HEK293 (cell line): ENCODE results near the gene ZKSCAN4.

ENCODE experiments used
- ELK4 ChIP-seq: IDR thresholded peaks from 2 replicates; pipeline ENCODE4 v1.6.1; 2011; ENCODE audit warnings: mild to moderate bottlenecking, low read depth, low read length, borderline replicate concordance
- GFI1B ChIP-seq: fragments of 450-650 bp; formaldehyde crosslinking; IDR thresholded peaks from 2 replicates; pipeline ENCODE4 v1.5.1; 2016; ENCODE audit warnings: missing biosample characterization, missing genetic modification characterization
- HOXD13 ChIP-seq: sonication (generic); formaldehyde crosslinking; IDR thresholded peaks from 2 replicates; pipeline ENCODE4 v1.8.0; 2022; ENCODE audit warnings: missing genetic modification reagents, borderline replicate concordance
- INSM2 ChIP-seq: fragments of 450-650 bp; formaldehyde crosslinking; IDR thresholded peaks from 2 replicates; pipeline ENCODE4 v1.5.1; 2016; ENCODE audit warnings: missing biosample characterization, missing genetic modification characterization
- KLF1 ChIP-seq: fragments of 450-650 bp; formaldehyde crosslinking; IDR thresholded peaks from 2 replicates; pipeline ENCODE4 v1.5.1; 2016; ENCODE audit warnings: missing biosample characterization, missing genetic modification characterization
- KLF17 ChIP-seq: fragments of 450-650 bp; formaldehyde crosslinking; IDR thresholded peaks from 2 replicates; pipeline ENCODE4 v1.5.1; 2016; ENCODE audit warnings: missing biosample characterization, missing genetic modification characterization
- KLF9 ChIP-seq: fragments of 450-650 bp; formaldehyde crosslinking; IDR thresholded peaks from 2 replicates; pipeline ENCODE4 v1.5.1; 2016; ENCODE audit warnings: missing biosample characterization, missing genetic modification characterization, low read depth
- PATZ1 ChIP-seq: fragments of 450-650 bp; formaldehyde crosslinking; IDR thresholded peaks from 2 replicates; pipeline ENCODE4 v1.5.1; 2016; ENCODE audit warnings: missing biosample characterization, missing genetic modification characterization
- TSHZ1 ChIP-seq: fragments of 450-650 bp; formaldehyde crosslinking; IDR thresholded peaks from 2 replicates; pipeline ENCODE4 v1.5.1; 2016; ENCODE audit warnings: missing biosample characterization, missing genetic modification characterization, borderline replicate concordance
- ZBTB48 ChIP-seq: fragments of 450-650 bp; formaldehyde crosslinking; IDR thresholded peaks from 2 replicates; pipeline ENCODE4 v1.5.1; 2016; ENCODE audit warnings: missing biosample characterization, missing genetic modification characterization
- ZBTB6 ChIP-seq: fragments of 450-650 bp; formaldehyde crosslinking; IDR thresholded peaks from 2 replicates; pipeline ENCODE4 v1.5.1; 2017; ENCODE audit warnings: missing biosample characterization, missing genetic modification characterization
- ZEB2 ChIP-seq: fragments of 450-650 bp; formaldehyde crosslinking; IDR thresholded peaks from 2 replicates; pipeline ENCODE4 v1.5.1; 2016; ENCODE audit warnings: missing biosample characterization, missing genetic modification characterization
- ZNF10 ChIP-seq: fragments of 450-650 bp; formaldehyde crosslinking; IDR thresholded peaks from 2 replicates; pipeline ENCODE4 v1.5.1; 2017; ENCODE audit warnings: missing biosample characterization, missing genetic modification characterization
- ZNF174 ChIP-seq: fragments of 450-650 bp; formaldehyde crosslinking; IDR thresholded peaks from 2 replicates; pipeline ENCODE4 v1.5.0; 2017; ENCODE audit warnings: missing biosample characterization, mild to moderate bottlenecking, missing genetic modification characterization
- ZNF175 ChIP-seq: fragments of 450-650 bp; formaldehyde crosslinking; IDR thresholded peaks from 2 replicates; pipeline ENCODE4 v1.5.1; 2016; ENCODE audit warnings: missing biosample characterization, missing genetic modification characterization
- ZNF184 ChIP-seq: fragments of 450-650 bp; IDR thresholded peaks from 2 replicates; pipeline ENCODE4 v1.5.1; 2018; ENCODE audit warnings: missing biosample characterization, mild to moderate bottlenecking, missing genetic modification characterization
- ZNF211 ChIP-seq: fragments of 450-650 bp; formaldehyde crosslinking; IDR thresholded peaks from 2 replicates; pipeline ENCODE4 v1.5.1; 2016; ENCODE audit warnings: low read depth, missing biosample characterization, missing genetic modification characterization
- ZNF221 ChIP-seq: fragments of 450-650 bp; formaldehyde crosslinking; IDR thresholded peaks from 2 replicates; pipeline ENCODE4 v1.5.1; 2017; ENCODE audit warnings: missing biosample characterization, missing genetic modification characterization, borderline replicate concordance
- ZNF302 ChIP-seq: fragments of 450-650 bp; formaldehyde crosslinking; IDR thresholded peaks from 2 replicates; pipeline ENCODE4 v1.5.1; 2016; ENCODE audit warnings: missing biosample characterization, missing genetic modification characterization, low read depth
- ZNF37A ChIP-seq: fragments of 450-650 bp; IDR thresholded peaks from 2 replicates; pipeline ENCODE4 v1.5.1; 2018; ENCODE audit warnings: missing biosample characterization, missing genetic modification characterization
- ZNF404 ChIP-seq: fragments of 450-650 bp; formaldehyde crosslinking; IDR thresholded peaks from 2 replicates; pipeline ENCODE4 v1.5.1; 2017; ENCODE audit warnings: missing biosample characterization, missing genetic modification characterization
- ZNF513 ChIP-seq: fragments of 450-650 bp; IDR thresholded peaks from 2 replicates; pipeline ENCODE4 v1.5.1; 2018; ENCODE audit warnings: missing biosample characterization, missing genetic modification characterization
- ZNF514 ChIP-seq: fragments of 450-650 bp; formaldehyde crosslinking; IDR thresholded peaks from 2 replicates; pipeline ENCODE4 v1.5.1; 2016; ENCODE audit warnings: missing biosample characterization, missing genetic modification characterization
- ZNF600 ChIP-seq: fragments of 450-650 bp; formaldehyde crosslinking; IDR thresholded peaks from 2 replicates; pipeline ENCODE4 v1.5.1; 2016; ENCODE audit warnings: missing biosample characterization, missing genetic modification characterization
- ZNF747 ChIP-seq: fragments of 450-650 bp; formaldehyde crosslinking; IDR thresholded peaks from 2 replicates; pipeline ENCODE4 v1.5.1; 2016; ENCODE audit warnings: missing biosample characterization, missing genetic modification characterization
- ZNF785 ChIP-seq: fragments of 450-650 bp; formaldehyde crosslinking; IDR thresholded peaks from 2 replicates; pipeline ENCODE4 v1.5.1; 2016; ENCODE audit warnings: missing biosample characterization, missing genetic modification characterization
- ZNF843 ChIP-seq: fragments of 450-650 bp; formaldehyde crosslinking; IDR thresholded peaks from 2 replicates; pipeline ENCODE4 v1.5.1; 2016; ENCODE audit warnings: missing biosample characterization, missing genetic modification characterization
- ZSCAN23 ChIP-seq: fragments of 450-650 bp; formaldehyde crosslinking; IDR thresholded peaks from 2 replicates; pipeline ENCODE4 v1.5.1; 2016; ENCODE audit warnings: missing biosample characterization, missing genetic modification characterization

The ZKSCAN4 gene

GRCh38 chr6:28266962-28267694 lies 15.1 kb upstream of the ZKSCAN4 start, which contains the start of gene ZSCAN26 (continued):
- TF ChIP-seq ZNF184 (tag by site-specific recombination) (no peak), ZBTB6 (peak; percentile 93), ZSCAN23 (tag by site-specific recombination) (no peak), TSHZ1 (tag by site-specific recombination) (no peak), HOXD13 (CRISPR knock-in tag) (0 out of 2 replicates have a peak, but pooled peaks have one; percentile 19), ELK4 (no peak), ZNF843 (tag by site-specific recombination) (0 out of 2 replicates have a peak, but pooled peaks have one; percentile 33), ZNF513 (tag by site-specific recombination) (no peak), ZNF37A (tag by site-specific recombination) (no peak), ZNF747 (tag by site-specific recombination) (no peak), ZBTB48 (tag by site-specific recombination) (peak; percentile 97), ZNF10 (tag by site-specific recombination) (peak; percentile 34; the same call in 1 of the 2 replicates), KLF9 (tag by site-specific recombination) (peak; percentile 96), GFI1B (no peak), ZNF211 (tag by site-specific recombination) (no peak), KLF1 (tag by site-specific recombination) (peak; percentile 60; the same call in 1 of the 2 replicates), ZNF600 (tag by site-specific recombination) (peak; percentile 74), INSM2 (tag by site-specific recombination) (peak; percentile 74), ZEB2 (tag by site-specific recombination) (peak; percentile 70; the same call in 1 of the 2 replicates), ZNF221 (tag by site-specific recombination) (no peak), ZNF404 (no peak), ZNF174 (no peak), KLF17 (tag by site-specific recombination) (peak; percentile 55), ZNF785 (no peak), PATZ1 (peak; percentile 64; the same call in 1 of the 2 replicates), ZNF514 (tag by site-specific recombination) (no peak), ZNF302 (tag by site-specific recombination) (no peak), ZNF175 (no peak)
